Renal pelvis (tissue), 4 donors: ENCODE data around the gene OR6K3. TPM values are rescaled to one million over a fixed set of nuclear protein-coding genes. Genes with fewer than 3 reads are reported as not detected.

Experiments
- DNase-seq: peaks from one replicate; pipeline ENCODE4 v3.0.0-alpha.2; 2013
- polyA plus RNA-seq, 3 donors: library from polyadenylated mRNA; unstranded; fragments of 120-200 nt; gene quantifications; one replicate each; pipeline ENCODE4 v1.2.1, GENCODE V29; 2013; ENCODE audit not compliant: insufficient read length in 3 of 3

Gene OR6K3
- polyA plus RNA-seq, 3 donors: 0.06 TPM; not detected in 2

DNA sequence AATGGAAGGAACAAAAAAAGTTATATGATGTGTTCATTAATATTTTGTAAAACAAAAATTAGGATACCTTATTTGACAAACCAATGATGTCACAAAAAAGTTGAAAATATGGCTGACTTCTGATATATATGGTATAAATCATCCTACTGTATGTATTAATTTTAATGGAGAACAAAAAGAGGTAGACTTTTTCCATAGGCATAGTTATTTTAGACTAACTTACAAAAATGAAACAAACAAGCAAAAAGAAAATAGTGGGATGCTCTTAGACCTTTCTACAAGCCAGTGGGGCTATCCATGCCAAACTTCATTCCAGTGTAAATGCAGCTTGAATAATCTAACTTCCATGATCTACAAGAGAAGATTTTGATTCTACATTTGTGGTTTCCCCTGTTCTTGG, 33.5 kb downstream of the OR6K3 start:
- no peak for DNase-seq

DNA sequence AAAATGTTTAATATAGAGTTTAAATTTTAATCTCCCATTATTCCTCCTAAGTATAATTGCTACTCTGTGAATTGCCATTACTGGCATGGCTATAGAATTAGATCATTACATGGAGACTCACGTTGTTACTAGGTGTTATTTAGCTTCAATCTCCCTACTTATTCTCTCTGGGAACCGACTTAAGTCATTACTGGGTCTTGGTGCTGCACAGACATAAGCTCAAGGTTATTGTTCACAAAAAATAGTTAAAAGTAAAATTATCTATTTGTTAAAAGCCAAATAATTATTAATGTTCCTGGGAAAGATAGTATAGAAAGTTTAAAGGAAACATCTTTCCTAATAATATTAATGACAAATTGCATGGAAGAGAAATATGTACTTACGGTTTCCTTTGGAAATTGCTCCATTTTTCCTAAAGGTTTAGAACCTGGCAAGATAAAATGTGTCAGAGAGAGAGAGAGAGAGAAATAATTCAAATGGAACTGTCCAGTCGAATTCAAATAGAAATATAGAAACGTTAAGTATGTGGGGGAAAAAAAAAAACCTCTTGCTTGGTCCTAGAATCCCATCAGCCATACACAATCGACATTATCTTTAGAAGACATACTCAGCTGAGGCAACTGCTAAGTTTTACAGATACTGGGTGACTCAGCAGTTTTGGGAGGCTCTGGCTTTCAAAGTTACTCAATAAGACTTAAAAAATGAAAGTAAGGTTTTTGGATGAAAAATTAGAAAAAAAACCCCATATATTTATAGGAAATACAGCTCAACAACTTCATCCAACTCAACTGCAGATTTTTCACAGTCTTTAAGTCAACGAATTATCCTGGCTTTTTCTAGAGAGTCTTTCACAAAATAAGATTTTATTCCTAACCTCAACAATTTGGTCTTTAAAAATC, 34.2 kb downstream of the OR6K3 start, which contains the start of gene SPTA1:
TSS of gene SPTA1 (minus strand) at position 605 of the 899 bp plus-strand sequence. CDS start at position 407, 198 bp downstream.
- no peak for DNase-seq

DNA sequence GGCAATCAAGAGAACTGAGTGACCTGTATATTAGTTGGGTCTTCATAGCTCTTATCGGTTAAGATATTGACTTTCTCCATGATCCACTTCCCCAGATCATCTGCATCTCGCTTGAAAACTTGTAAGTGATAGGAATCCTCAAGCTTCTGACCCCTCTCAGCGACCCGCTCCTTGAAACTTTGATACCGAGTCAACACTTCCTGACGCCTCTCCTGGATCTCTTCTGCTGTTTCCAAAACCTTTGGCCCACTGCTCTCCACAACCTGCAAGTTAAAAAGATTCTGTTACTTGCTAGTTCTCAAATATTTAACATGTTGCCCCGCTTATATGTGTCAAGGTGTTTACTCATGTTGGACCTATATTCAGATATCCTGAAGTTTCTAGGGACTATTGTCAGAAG, 35.4 kb downstream of the OR6K3 start:
- no peak for DNase-seq

DNA sequence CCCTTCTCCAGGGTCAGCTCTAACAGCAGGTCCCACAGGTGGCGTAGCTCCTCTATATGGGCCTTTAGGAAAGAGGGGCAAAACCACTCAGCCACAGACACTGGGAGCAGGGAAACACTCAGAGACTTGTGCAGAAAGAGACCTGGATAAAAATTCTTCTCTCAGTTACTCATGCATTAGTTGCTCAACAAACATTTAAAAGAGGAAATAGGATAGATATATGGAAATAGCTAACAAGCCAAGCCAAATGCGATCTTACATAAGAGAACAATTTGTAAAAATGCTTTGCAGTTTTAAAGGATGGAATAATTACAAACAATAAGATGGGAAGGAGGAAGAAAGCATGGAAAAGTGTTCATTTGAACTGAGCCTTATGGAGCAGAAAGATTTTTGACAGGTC, 38.9 kb downstream of the OR6K3 start:
- no peak for DNase-seq

DNA sequence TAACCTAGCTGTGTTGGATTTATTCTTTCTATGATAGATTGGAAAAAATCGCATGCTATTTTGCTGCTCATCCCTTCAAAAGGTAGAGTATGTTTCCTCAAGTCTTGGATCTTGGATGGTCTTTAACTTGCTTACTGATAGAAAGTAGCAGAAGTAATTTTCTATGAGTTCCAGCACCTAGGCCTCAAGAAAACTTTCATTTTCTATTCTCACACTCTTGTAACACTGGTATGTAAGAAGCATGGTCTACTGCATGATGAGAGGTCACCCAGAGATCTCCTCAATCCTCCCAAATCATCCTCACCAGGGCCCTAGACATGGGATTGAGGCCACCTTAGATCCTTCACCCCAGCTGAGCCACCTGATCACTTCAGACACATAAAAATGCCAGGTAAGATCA, 41.2 kb downstream of the OR6K3 start:
- DNase-seq: no peak

DNA sequence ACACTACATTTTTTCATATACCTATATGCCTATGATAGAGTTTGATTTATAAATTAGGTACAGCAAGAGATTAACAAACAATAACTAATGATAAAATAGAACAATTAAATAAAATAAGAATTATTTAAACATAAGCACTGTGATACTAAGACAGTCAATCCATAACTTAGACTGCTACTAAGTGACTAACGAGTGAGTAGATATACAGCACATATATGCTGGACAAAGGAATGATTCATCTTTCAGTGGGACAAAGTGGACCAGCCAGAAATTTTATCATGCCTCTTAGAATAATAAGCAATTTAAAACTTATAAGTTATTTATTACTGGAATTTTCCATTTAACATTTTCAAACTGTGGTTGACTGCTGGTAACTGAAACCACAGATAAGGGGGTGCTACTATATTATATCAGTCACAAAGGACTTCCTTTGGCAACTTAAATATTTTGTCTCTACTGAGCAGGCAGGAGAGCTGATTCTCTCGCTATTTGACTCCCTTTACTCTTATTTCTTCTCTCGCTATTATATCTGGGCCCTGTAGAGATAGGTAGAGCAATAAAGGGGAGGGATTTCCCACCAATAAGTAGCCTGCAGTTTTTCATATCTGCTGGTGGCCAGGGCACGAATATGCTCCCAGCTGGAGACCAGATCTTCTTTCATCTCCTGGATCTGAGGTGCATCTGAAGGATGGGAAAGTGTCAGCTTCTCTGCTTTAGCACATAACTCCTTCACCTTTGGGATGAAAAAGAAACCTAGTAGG, 44.8 kb downstream of the OR6K3 start:
- DNase-seq: no peak

DNA sequence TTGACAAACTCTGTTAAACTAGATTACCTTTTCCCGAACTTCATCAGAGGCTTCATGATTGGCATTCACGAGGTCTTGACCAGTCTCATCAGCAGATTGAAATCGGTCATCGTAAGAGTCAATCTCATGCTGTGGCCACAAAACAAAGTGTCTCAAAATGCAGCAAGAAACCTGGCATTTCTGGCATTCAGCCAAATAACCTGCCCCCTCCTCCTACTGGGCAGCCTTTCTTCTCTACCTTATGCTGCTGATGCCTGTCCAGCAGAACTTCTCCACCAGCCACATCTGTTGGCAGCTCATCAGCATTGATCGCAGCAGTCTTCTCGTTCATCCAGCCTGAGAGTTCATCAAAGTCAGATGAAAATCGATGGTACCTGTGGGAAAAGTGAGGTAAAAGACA, 46.2 kb downstream of the OR6K3 start:
- DNase-seq: no peak

Other genes starting within 250 kb of the OR6K3 start
- not detected for gene OR10R2, start 248.5 kb downstream of the OR6K3 start, polyA plus RNA-seq
- gene OR6Y1, start 166.3 kb downstream of the OR6K3 start, polyA plus RNA-seq: not detected
- gene OR6P1, start 150.1 kb downstream of the OR6K3 start, polyA plus RNA-seq: not detected
- not detected for gene OR10X1, start 140.8 kb downstream of the OR6K3 start, polyA plus RNA-seq
- under 1 TPM; 0.01 to 0.04 (median 0.04) TPM for gene OR10Z1, start 115.5 kb downstream of the OR6K3 start, polyA plus RNA-seq
- 1 to 10 TPM in 2 of 3 donors, under 1 TPM in 1; 0.74 to 2.6 (median 1.6) TPM for gene SPTA1, start 34.0 kb downstream of the OR6K3 start, polyA plus RNA-seq
- not detected for gene OR6K2, start 20.1 kb downstream of the OR6K3 start, polyA plus RNA-seq
- gene OR6K6, start 34.0 kb upstream of the OR6K3 start, polyA plus RNA-seq: not detected
- gene OR6N1, start 51.5 kb upstream of the OR6K3 start, polyA plus RNA-seq: not detected
- not detected for gene OR6N2, start 60.5 kb upstream of the OR6K3 start, polyA plus RNA-seq
- 1 to 10 TPM; 2.3 to 4.5 (median 3.8) TPM for gene MNDA, start 110.6 kb upstream of the OR6K3 start, polyA plus RNA-seq
- under 1 TPM; 0.10 to 0.22 (median 0.10) TPM for gene PYHIN1, start 210.8 kb upstream of the OR6K3 start, polyA plus RNA-seq